HG03108 (cell line): ENCODE results near the gene MYL6.
"Not testable (repeated sequence)": the region's sequence is repeated elsewhere in the genome, so short reads cannot be mapped to it uniquely, and the experiment has no call there.

Source experiments
- ATAC-seq: cut with Tn5 transposase; IDR thresholded peaks from one replicate; pipeline ENCODE4 v1.9.1; 2021; ENCODE audit warnings: moderate library complexity; ENCODE audit not compliant: unreplicated experiment

MYL6 gene

DNA sequence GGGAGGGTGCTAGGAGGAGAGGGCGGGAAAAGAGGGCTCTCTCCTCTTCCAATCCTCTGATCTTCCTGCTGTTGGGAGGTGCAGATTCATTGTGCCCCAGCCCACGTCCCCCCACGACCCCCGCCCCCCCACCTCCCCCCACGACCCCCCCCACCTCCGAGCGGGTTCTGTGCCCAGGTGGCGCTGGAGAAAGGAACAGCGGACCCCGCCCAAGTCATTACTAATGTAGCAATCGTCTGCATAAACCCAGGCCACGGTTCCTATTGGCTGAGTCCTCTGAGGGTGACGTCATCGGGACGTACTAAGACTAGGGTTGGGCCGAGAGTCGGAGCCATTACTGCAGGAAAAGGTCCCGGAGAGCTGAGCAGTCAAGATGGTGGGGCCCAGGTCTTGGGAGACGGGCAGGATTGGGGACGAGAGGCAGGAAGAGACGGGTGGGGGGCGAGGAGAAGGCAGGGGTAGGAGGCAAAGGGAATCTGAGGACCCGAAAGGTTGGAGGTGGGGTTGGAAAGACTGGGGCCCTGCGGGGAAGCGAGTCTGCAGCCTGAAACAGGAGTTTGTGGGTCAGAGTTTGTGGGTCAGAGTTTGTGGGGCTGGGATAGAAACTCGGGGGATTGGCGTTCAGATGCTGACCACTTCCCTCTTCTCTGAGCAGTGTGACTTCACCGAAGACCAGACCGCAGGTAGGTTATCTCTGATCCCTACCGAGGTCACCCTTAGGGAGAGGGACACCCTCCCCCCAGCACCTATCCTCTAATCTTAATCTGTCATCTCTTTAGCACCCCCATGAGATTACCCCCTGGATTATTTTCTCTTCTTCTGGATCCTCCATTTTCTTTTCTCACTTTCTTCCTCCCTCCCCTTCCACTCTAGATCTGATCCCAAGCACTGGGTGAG is at the start of gene MYL6:
Gene MYL6 (plus strand): TSS at position 331 of the 897 bp plus-strand sequence. CDS start 43 bp downstream, at position 374.
- peak; percentile 78 for ATAC-seq

GRCh38 chr12:56110571-56110970 is 47.6 kb upstream of the MYL6 start:
- ATAC-seq = no peak

GRCh38 chr12:56114084-56114483 is 44.1 kb upstream of the MYL6 start:
- no peak for ATAC-seq

DNA sequence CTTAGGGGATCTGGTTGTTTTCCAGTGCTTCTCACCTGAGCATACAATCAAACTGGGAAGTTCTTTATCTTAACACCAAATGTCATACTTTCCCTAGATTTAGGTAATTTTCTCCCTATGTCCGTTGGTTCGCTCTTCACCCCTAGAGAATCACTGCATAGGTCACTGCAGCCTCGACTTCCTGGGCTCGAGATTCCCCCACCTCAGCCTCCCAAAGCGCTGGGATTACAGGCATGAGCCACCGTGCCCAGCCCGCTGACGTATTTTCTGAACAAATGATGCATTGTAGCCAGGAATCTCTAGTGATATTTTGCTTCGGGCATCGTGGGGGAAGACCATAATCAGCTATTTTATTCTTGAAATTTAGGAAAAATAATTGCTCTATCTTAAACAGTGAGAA is 42.8 kb upstream of the MYL6 start:
- ATAC-seq = no peak

- peak; percentile 34 for ATAC-seq
Measured at GRCh38 chr12:56116267-56117081, 41.7 kb upstream of the MYL6 start, which contains the start of gene RPL41. TSS of gene RPL41 (plus strand) at chr12:56116633.

DNA sequence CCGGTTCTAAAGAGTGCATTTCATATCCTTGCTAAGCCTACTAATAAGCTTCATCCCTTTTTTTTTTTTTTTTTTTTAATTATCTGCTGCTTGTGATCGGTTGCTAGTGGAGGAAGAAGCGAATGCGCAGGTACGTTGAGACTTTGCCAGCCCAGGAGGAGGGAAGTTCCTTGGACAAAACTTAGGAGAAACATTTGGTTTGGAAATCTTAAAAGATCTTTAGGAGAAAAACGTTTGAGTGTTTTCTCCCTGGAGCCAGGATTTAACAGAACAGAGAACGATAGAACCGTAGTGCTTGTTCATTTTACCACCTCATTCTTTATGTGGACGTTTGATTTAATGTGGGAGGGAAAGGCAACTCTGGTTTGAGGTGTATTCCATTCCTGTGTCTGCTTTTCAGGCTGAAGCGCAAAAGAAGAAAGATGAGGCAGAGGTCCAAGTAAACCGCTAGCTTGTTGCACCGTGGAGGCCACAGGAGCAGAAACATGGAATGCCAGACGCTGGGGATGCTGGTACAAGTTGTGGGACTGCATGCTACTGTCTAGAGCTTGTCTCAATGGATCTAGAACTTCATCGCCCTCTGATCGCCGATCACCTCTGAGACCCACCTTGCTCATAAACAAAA is 41.0 kb upstream of the MYL6 start:
- ATAC-seq = not testable (repeated sequence)

- peak; percentile 84 for ATAC-seq
Measured at GRCh38 chr12:56117778-56118687, 40.1 kb upstream of the MYL6 start, which contains the start of gene ZC3H10. TSS of gene ZC3H10 (plus strand) at chr12:56118266. CDS start at chr12:56120563, 2,297 bp downstream.

GRCh38 chr12:56118688-56119357 is 39.3 kb upstream of the MYL6 start:
- ATAC-seq = peak; percentile 5

DNA sequence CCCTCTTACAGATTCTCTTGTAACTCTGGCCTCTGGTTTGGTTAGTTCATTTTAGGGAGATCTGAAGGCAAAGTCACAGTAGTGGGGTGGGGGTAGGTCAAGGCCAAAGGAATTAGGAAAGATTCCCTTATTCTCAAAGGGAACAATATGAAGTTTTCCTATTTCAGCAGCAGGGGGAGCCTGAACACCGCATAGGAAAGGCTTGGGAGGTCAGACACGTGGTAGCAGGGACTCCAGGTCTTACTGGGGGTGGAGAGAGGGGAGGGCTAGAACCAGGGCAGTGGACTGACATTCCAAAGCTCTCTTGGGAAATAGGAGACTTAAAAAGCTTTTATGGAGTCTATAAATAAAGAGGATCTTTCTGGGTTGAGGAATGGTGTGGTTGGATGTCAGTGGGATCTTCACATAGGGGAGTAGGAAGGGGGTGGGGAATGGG is 38.8 kb upstream of the MYL6 start:
- ATAC-seq = no peak

GRCh38 chr12:56120158-56120846 is 37.9 kb upstream of the MYL6 start:
- no peak for ATAC-seq

GRCh38 chr12:56121204-56121870 is 36.8 kb upstream of the MYL6 start:
- no peak for ATAC-seq

DNA sequence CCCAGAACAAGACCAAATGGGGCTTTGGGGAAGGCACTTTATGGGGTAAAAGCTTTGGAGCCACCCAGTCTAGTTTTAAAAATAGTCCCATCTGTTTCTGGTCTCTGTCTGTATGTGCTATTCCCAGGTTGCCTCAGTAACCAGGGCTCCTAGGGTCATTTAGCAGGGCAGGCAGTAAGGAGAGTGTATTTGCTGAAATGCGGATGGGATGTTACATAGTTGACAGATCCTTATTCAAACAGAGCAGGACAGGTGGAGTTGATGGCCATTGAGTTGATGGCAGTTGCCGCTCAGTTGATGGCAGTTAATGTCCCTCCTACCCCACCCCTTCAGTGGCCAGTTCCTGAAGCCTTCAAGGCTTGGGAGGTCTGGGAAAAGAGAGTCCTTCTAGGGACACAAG is 35.5 kb upstream of the MYL6 start:
- no peak for ATAC-seq

DNA sequence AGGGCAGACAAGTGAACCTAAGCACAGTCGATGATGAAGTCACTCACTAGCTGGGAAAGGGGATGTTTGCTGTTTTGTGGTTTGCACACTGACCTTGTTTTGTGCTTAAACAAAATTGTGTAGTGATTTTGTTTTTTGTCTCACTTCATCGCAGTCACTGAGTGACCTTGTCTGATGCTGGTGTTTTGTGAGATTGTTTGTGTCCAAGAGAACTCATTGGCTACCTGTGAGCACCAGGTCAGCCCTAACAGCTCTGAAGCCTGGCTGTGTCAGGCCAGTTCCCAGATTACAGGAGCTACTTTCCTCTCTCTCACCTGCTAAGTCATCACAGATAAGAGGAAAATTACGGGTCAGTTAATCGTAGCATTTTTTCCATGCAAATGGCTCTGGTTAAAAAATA is 34.0 kb upstream of the MYL6 start:
- ATAC-seq = no peak

DNA sequence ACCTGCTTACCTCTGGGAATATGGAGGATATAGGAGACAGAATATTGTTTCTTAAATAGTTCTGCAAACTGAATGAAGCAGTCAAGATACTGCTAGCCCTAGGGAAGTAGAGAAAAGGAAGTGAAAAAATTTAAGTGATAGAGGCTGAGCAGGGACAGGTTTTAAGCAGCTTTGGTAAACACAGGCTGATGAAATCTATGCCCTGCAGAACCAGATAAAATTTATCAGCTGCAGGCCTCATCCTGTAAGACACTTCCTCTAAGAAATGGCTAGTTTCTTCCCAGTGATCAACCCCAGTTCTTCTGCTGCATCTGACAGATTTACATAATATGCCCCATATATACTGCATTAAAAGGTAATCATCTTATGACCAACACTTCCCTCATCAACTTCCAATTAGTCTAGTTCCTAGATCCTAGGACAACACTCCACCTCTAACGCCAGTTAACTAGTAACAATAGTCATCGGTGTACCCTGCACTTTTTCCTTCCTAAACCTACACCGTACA is 31.4 kb upstream of the MYL6 start:
- ATAC-seq = no peak

GRCh38 chr12:56127485-56127887 is 30.7 kb upstream of the MYL6 start:
- no peak for ATAC-seq

DNA sequence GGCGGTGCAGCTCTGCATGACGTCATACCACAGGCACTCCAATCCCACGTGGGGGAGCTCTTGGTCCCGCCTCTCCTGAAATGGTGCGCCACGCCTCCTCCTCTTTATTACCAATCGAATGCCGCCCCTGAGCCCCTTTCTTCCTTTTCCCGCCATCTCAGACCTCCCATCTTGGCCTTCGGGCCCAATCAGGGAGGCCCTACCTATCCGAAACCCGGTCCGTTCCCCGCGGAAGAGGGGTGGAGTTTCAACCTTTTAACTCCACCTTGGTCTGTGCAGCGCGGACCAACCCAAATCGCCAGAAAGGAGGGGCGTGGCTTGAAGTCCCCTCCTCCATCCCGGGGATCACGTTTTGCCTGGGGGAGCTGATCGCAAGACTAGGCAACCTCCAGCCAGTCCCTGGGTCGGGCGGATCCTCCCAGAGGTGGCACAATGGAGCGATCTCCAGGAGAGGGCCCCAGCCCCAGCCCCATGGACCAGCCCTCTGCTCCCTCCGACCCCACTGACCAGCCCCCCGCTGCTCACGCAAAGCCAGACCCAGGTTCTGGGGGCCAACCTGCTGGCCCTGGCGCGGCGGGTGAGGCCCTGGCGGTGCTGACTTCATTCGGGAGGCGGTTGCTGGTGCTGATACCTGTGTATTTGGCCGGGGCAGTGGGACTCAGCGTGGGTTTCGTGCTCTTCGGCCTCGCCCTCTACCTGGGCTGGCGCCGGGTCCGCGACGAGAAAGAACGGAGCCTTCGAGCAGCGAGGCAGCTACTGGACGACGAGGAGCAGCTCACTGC is 30.1 kb upstream of the MYL6 start, which contains the start of gene ESYT1:
Gene ESYT1 (plus strand): TSS at position 380 of the 782 bp plus-strand sequence. CDS start 53 bp downstream, at position 433.
- ATAC-seq = peak; percentile 88

DNA sequence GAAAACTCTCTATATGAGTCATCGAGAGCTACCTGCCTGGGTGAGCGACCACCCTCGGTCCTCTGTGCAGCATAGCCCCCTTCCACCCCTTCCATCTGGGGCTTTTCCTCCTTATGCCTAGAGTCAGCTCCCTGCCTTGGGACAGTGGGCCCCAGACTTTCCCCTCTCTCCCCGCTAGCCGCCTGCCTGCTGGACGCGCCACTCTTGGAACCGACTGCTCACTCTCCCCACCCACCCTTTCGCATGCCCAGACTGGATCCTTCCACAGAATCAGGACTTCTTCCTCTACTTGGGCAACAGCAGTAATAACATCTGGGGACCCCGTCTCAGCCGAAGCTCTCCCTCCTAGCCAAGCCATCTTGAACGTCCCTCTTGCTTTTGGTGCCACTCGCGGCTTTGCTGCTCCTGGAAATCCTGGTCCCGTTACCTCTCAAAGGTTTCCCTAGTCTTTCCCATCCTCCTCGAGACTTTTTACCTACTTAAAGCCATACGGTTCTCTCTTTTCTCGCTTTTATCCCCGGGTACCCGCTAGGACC is 29.4 kb upstream of the MYL6 start:
- no peak for ATAC-seq
